ENCODE data around the gene TRIM58. TPM values are rescaled to one million over a fixed set of nuclear protein-coding genes. Genes with fewer than 3 reads are reported as not detected.

The TRIM58 gene
- polyA plus RNA-seq, 3 donors: 0.43 to 0.83 (median 0.68) TPM

- peaks cover 0 to 7% (median 5%) of the 10 kb centered on the region in 7 donors for H3K9me3 Mint-ChIP-seq
These were observed 34.9 kb upstream of the TRIM58 start for GRCh38 chr1:247822060-247822459.

GRCh38 chr1:247824023-247824422 lies 33.0 kb upstream of the TRIM58 start, which contains the start of gene OR14A16:
Gene OR14A16, minus strand, starts transcription at chr1:247824119. Its CDS starts 8,390 bp downstream, at chr1:247815729.
- Mint-ChIP-seq H3K4me3 (no peak within 1 kb of the TSS), H3K4me1 (no peaks in the 10 kb centered on the region), H3K36me3 (no peaks in the 10 kb centered on the region), H3K27ac (peak within 1 kb of the TSS in 1 of 7 donors; percentile 18), H3K9me3 (peaks cover 0 to 7% (median 5%) of the 10 kb centered on the region in 7 donors), H3K27me3 (ENCODE audit: low read depth in 3 of 3) (no peaks in the 10 kb centered on the region)
- H3K9me3 ChIP-seq (replicated peaks in 1 of 2; ENCODE audit: control insufficient read depth in 1 of 2, insufficient read depth in 1 of 2, low read length in 2 of 2): no peaks in the 10 kb centered on the region
- no peak within 1 kb of the TSS for H2AFZ ChIP-seq (ENCODE audit: insufficient read depth, low read depth, low read length, poor library complexity, severe bottlenecking)
- H3K79me2 ChIP-seq (ENCODE audit: insufficient read depth, low read length): no peaks in the 10 kb centered on the region
- H4K20me1 ChIP-seq (ENCODE audit: insufficient read depth, low read length): no peaks in the 10 kb centered on the region
- no peak within 1 kb of the TSS for H3K27ac ChIP-seq (ENCODE audit: low read depth in 1 of 2, low read length in 2 of 2)
- H3K4me1 ChIP-seq (ENCODE audit: control insufficient read depth in 1 of 2, insufficient read depth in 2 of 2, low read length in 2 of 2): no peaks in the 10 kb centered on the region
- no peak within 1 kb of the TSS for H3K9ac ChIP-seq (ENCODE audit: insufficient read depth, low read length, poor library complexity, severe bottlenecking)
- intact Hi-C loops (cut with micrococcal nuclease): no loop called here
- 97% methylated on average over 5 of the region's 6 CpGs for WGBS (ENCODE audit: insufficient coverage)
- no peak within 1 kb of the TSS for H3K4me3 ChIP-seq (replicated peaks in 1 of 3; ENCODE audit: low read depth in 2 of 3, low read length in 3 of 3)
- no peak for TF ChIP-seq CTCF (IDR thresholded peaks at IDR 0.05)
- DNase-seq: no peak
- no peaks in the 10 kb centered on the region for H3K36me3 ChIP-seq (replicated peaks in 1 of 2; ENCODE audit: control insufficient read depth in 1 of 2, insufficient read depth in 2 of 2, low read length in 2 of 2)
- no peak within 1 kb of the TSS for H3K4me2 ChIP-seq (replicated peaks; ENCODE audit: extremely low read depth, low read length, poor library complexity, severe bottlenecking)
- H3K27me3 ChIP-seq (ENCODE audit: control insufficient read depth in 2 of 2, insufficient read depth in 2 of 2, low read length in 2 of 2): no peaks in the 10 kb centered on the region

More at GRCh38 chr1:247822060-247822459, 34.9 kb upstream of the TRIM58 start:
- no peaks in the 10 kb centered on the region for H3K79me2 ChIP-seq (ENCODE audit: insufficient read depth, low read length)
- no peak for TF ChIP-seq CTCF (IDR thresholded peaks at IDR 0.05)
- H3K27me3 ChIP-seq (ENCODE audit: control insufficient read depth in 2 of 2, insufficient read depth in 2 of 2, low read length in 2 of 2): no peaks in the 10 kb centered on the region
- no peaks in the 10 kb centered on the region for H3K36me3 ChIP-seq (replicated peaks in 1 of 2; ENCODE audit: control insufficient read depth in 1 of 2, insufficient read depth in 2 of 2, low read length in 2 of 2)
- H2AFZ ChIP-seq (ENCODE audit: insufficient read depth, low read depth, low read length, poor library complexity, severe bottlenecking): no peak overlapping the region
- H3K4me3 ChIP-seq (replicated peaks in 1 of 3; ENCODE audit: low read depth in 2 of 3, low read length in 3 of 3): no peak overlapping the region
- H3K4me2 ChIP-seq (replicated peaks; ENCODE audit: extremely low read depth, low read length, poor library complexity, severe bottlenecking): no peak overlapping the region
- H3K27ac Mint-ChIP-seq: peak overlapping the region in 1 of 7 donors; percentile 2
- no peaks in the 10 kb centered on the region for H3K36me3 Mint-ChIP-seq
- intact Hi-C loops (cut with micrococcal nuclease): no loop called here
- H3K4me3 Mint-ChIP-seq: no peak overlapping the region
- DNase-seq: no peak
- no peaks in the 10 kb centered on the region for H3K4me1 ChIP-seq (ENCODE audit: control insufficient read depth in 1 of 2, insufficient read depth in 2 of 2, low read length in 2 of 2)
- H3K27ac ChIP-seq (ENCODE audit: low read depth in 1 of 2, low read length in 2 of 2): no peak overlapping the region
- no peaks in the 10 kb centered on the region for H4K20me1 ChIP-seq (ENCODE audit: insufficient read depth, low read length)
- H3K9me3 ChIP-seq (replicated peaks in 1 of 2; ENCODE audit: control insufficient read depth in 1 of 2, insufficient read depth in 1 of 2, low read length in 2 of 2): no peaks in the 10 kb centered on the region
- H3K9ac ChIP-seq (ENCODE audit: insufficient read depth, low read length, poor library complexity, severe bottlenecking): no peak overlapping the region
- H3K4me1 Mint-ChIP-seq: no peaks in the 10 kb centered on the region
- no CpG with 5 or more reads among the region's 2 CpGs for WGBS (ENCODE audit: insufficient coverage)
- H3K27me3 Mint-ChIP-seq (ENCODE audit: low read depth in 3 of 3): no peaks in the 10 kb centered on the region

Data from CD14-positive monocyte (primary cell).